ENCODE data around the gene GARS1.
"Not testable (repeated sequence)": the region's sequence is repeated elsewhere in the genome, so short reads cannot be mapped to it uniquely, and the experiment has no call there.

Gene GARS1

GRCh38 chr7:30594540-30595435 lies at the start of gene GARS1:
Gene GARS1 (plus strand): TSS chr7:30594878. CDS start chr7:30594922, 44 bp downstream.
- peak; percentile 85 for DNase-seq (ENCODE audit: low spot score)

- DNase-seq (ENCODE audit: low spot score) = no peak
These were observed 48.7 kb upstream of the GARS1 start for GRCh38 chr7:30545791-30546555.

GRCh38 chr7:30546596-30546995 lies 48.1 kb upstream of the GARS1 start:
- no peak for DNase-seq (ENCODE audit: low spot score)

GRCh38 chr7:30548845-30549244 lies 45.8 kb upstream of the GARS1 start:
- peak; percentile 52 for DNase-seq (ENCODE audit: low spot score)

GRCh38 chr7:30549931-30550493 lies 44.7 kb upstream of the GARS1 start:
- DNase-seq (ENCODE audit: low spot score) = no peak

GRCh38 chr7:30552330-30552729 lies 42.3 kb upstream of the GARS1 start:
- DNase-seq (ENCODE audit: low spot score) = no peak

GRCh38 chr7:30553141-30553540 lies 41.5 kb upstream of the GARS1 start:
- no peak for DNase-seq (ENCODE audit: low spot score)

GRCh38 chr7:30553546-30553945 lies 41.1 kb upstream of the GARS1 start:
- DNase-seq (ENCODE audit: low spot score) = no peak

- DNase-seq (ENCODE audit: low spot score) = no peak
These were observed 39.2 kb upstream of the GARS1 start for GRCh38 chr7:30555525-30555924.

- DNase-seq (ENCODE audit: low spot score) = no peak
These were observed 37.8 kb upstream of the GARS1 start for GRCh38 chr7:30556840-30557239.

- no peak for DNase-seq (ENCODE audit: low spot score)
These were observed 37.4 kb upstream of the GARS1 start for GRCh38 chr7:30557245-30557644.

- no peak for DNase-seq (ENCODE audit: low spot score)
These were observed 35.1 kb upstream of the GARS1 start for GRCh38 chr7:30559611-30560010.

- DNase-seq (ENCODE audit: low spot score) = no peak
These were observed 33.3 kb upstream of the GARS1 start for GRCh38 chr7:30561389-30561788.

GRCh38 chr7:30562498-30562897 lies 32.2 kb upstream of the GARS1 start:
- DNase-seq (ENCODE audit: low spot score) = no peak

- no peak for DNase-seq (ENCODE audit: low spot score)
These were observed 31.8 kb upstream of the GARS1 start for GRCh38 chr7:30562909-30563308.

GRCh38 chr7:30563326-30563942 lies 31.2 kb upstream of the GARS1 start:
- DNase-seq (ENCODE audit: low spot score) = no peak

- peak; percentile 80 for DNase-seq (ENCODE audit: low spot score)
These were observed 30.3 kb upstream of the GARS1 start for GRCh38 chr7:30564243-30564892.

- no peak for DNase-seq (ENCODE audit: low spot score)
These were observed 28.1 kb upstream of the GARS1 start for GRCh38 chr7:30566596-30566995.

- DNase-seq (ENCODE audit: low spot score) = no peak
These were observed 27.6 kb upstream of the GARS1 start for GRCh38 chr7:30567081-30567480.

- not testable (repeated sequence) for DNase-seq (ENCODE audit: low spot score)
These were observed 24.4 kb upstream of the GARS1 start for GRCh38 chr7:30570238-30570637.

GRCh38 chr7:30572212-30572841 lies 22.4 kb upstream of the GARS1 start:
- DNase-seq (ENCODE audit: low spot score) = no peak
